HCT116 (cell line): ENCODE measurements around the gene SLC2A13. TPM values are rescaled to one million over a fixed set of nuclear protein-coding genes. Genes with fewer than 3 reads are reported as not detected.
A peak's percentile ranks its signal among the peaks of the same experiment; 100 is the strongest.

Experiments used
- ATAC-seq: fragments of 200-7000 bp; cut with Tn5 transposase; 2 replicates; pipeline ENCODE4 v1.9.1; 2020; ENCODE audit warnings: mild to moderate bottlenecking, moderate library complexity
- BruUV-seq: library from RNA; stranded (reverse); fragments of 400-500 nt; replicated peaks from 2 replicates; lab custom pipeline; 2021; lab: Mats Ljungman, UMichigan
- CTCF ChIA-PET: fragments of 300-600 bp; sonication (Branson Sonifier 250); formaldehyde crosslinking; loops from one replicate; lab custom pipeline; 2021; ENCODE audit warnings: antibody characterized with exemption; lab: Charles Lee
- POLR2A ChIA-PET: fragments of 300-600, 350-600 bp; sonication (Branson Sonifier 250); formaldehyde crosslinking; loops from one replicate; lab custom pipeline; 2021; ENCODE audit warnings: antibody characterized with exemption; lab: Charles Lee
- RAD21 ChIA-PET, 2 experiments: fragments of 300-600 bp; sonication (Branson Sonifier 250); formaldehyde crosslinking; loops; one replicate each; lab custom pipeline; 2023; ENCODE audit warnings: low total read pairs in 2 of 2; ENCODE audit not compliant: uncharacterized antibody in 2 of 2, unreplicated experiment in 2 of 2, low non-redundant PET in 1 of 2; lab: Charles Lee
- DNase-seq: peaks from one replicate; pipeline ENCODE4 v3.0.0-alpha.2; 2010; ENCODE audit warnings: low read depth, low spot score
- H2AFZ ChIP-seq: fragments of 200-600 bp; shearing (Covaris generic), sonication (generic); 2 replicates; pipeline ENCODE4 v1.6.1; 2017; ENCODE audit warnings: low read depth, mixed run types, mixed read lengths, antibody characterized with exemption, low read length; ENCODE audit not compliant: poor library complexity, severe bottlenecking
- H3K27ac ChIP-seq: 2 replicates; pipeline ENCODE4 v1.5.1; 2012; ENCODE audit warnings: low read depth, low read length
- H3K27me3 ChIP-seq: fragments of 200-600 bp; sonication (generic); 2 replicates; pipeline ENCODE4 v1.6.1; 2016; ENCODE audit warnings: mixed run types, low read length, mixed read lengths; ENCODE audit not compliant: insufficient read depth
- H3K36me3 ChIP-seq, 2 experiments: fragments of 200-500 bp in 1 of 2; fragments of 200-600 bp in 1 of 2; sonication (Bioruptor generic) in 1 of 2; sonication (generic) in 1 of 2; 2 replicates each; pipeline versions ENCODE4 v1.5.1 to v1.6.1; 2014 to 2016; ENCODE audit warnings: low read length in 2 of 2, inconsistent platforms in 1 of 2, mixed read lengths in 1 of 2, mixed run types in 1 of 2; ENCODE audit not compliant: insufficient read depth in 2 of 2, control insufficient read depth in 1 of 2
- H3K4me1 ChIP-seq, 2 experiments: fragments of 200-600 bp in 1 of 2; sonication (generic) in 1 of 2; 2 replicates each; pipeline versions ENCODE4 v1.5.1 to v1.6.1; 2012 to 2017; ENCODE audit warnings: low read length in 2 of 2, inconsistent platforms in 1 of 2, mild to moderate bottlenecking in 1 of 2, mixed read lengths in 1 of 2, mixed run types in 1 of 2, moderate library complexity in 1 of 2; ENCODE audit not compliant: insufficient read depth in 2 of 2, control insufficient read depth in 1 of 2
- H3K4me2 ChIP-seq: fragments of 200-600 bp; sonication (generic); 2 replicates; pipeline ENCODE4 v1.6.1; 2017; ENCODE audit warnings: mixed run types, low read length, mixed read lengths
- H3K4me3 ChIP-seq, 2 experiments: fragments of 200-600 bp in 1 of 2; sonication (generic) in 1 of 2; replicated peaks in 1 of 2; 2 replicates each; pipeline ENCODE4 v1.5.1; 2011 to 2016; ENCODE audit warnings: low read length in 2 of 2, control low read depth in 1 of 2, low read depth in 1 of 2, mild to moderate bottlenecking in 1 of 2, mixed read lengths in 1 of 2, mixed run types in 1 of 2
- H3K79me2 ChIP-seq: fragments of 200-600 bp; sonication (generic); 2 replicates; pipeline ENCODE4 v1.6.1; 2017; ENCODE audit warnings: mild to moderate bottlenecking, mixed run types, low read length, moderate library complexity, mixed read lengths; ENCODE audit not compliant: insufficient read depth
- H3K9ac ChIP-seq: fragments of 200-600 bp; sonication (generic); 2 replicates; pipeline ENCODE4 v1.6.1; 2016; ENCODE audit warnings: low read length, mixed read lengths
- H3K9me2 ChIP-seq: fragments of 200-600 bp; sonication (generic), shearing (Covaris generic); 2 replicates; pipeline ENCODE4 v1.6.1; 2017; ENCODE audit warnings: mixed run types, mild to moderate bottlenecking, moderate library complexity; ENCODE audit not compliant: insufficient read depth
- H3K9me3 ChIP-seq, 2 experiments: fragments of 200-500 bp in 1 of 2; fragments of 200-600 bp in 1 of 2; sonication (Bioruptor generic) in 1 of 2; sonication (generic) in 1 of 2; 2 replicates each; pipeline ENCODE4 v1.6.1; 2014 to 2017; ENCODE audit warnings: low read length in 2 of 2, mixed read lengths in 2 of 2, inconsistent platforms in 1 of 2, low read depth in 1 of 2, mild to moderate bottlenecking in 1 of 2, mixed run types in 1 of 2, moderate library complexity in 1 of 2; ENCODE audit not compliant: control insufficient read depth in 1 of 2, insufficient read depth in 1 of 2
- H4K20me1 ChIP-seq: fragments of 200-600 bp; sonication (generic), shearing (Covaris generic); 2 replicates; pipeline ENCODE4 v1.6.1; 2017; ENCODE audit warnings: mixed run types, mild to moderate bottlenecking, moderate library complexity; ENCODE audit not compliant: insufficient read depth
- ATF3 ChIP-seq: IDR thresholded peaks from 2 replicates; pipeline ENCODE4 v1.6.1; 2012
- CBX3 ChIP-seq: IDR thresholded peaks from 2 replicates; pipeline ENCODE4 v1.6.1; 2012; ENCODE audit warnings: low read depth
- CEBPB ChIP-seq: IDR thresholded peaks from 2 replicates; pipeline ENCODE4 v1.6.1; 2012; ENCODE audit warnings: low read depth
- CTCF ChIP-seq, 3 experiments: fragments of 200-600 bp in 1 of 3; sonication (generic) in 1 of 3; IDR thresholded peaks in 2 of 3; conservative IDR thresholded peaks in 1 of 3; 2 replicates each; pipeline ENCODE4 v1.5.1; 2012 to 2017; ENCODE audit warnings: low read depth in 2 of 3, low read length in 2 of 3, antibody characterized with exemption in 1 of 3, borderline replicate concordance in 1 of 3, control low read depth in 1 of 3, mild to moderate bottlenecking in 1 of 3, mixed read lengths in 1 of 3, mixed run types in 1 of 3, moderate library complexity in 1 of 3; ENCODE audit not compliant: insufficient read depth in 1 of 3
- ELF1 ChIP-seq: IDR thresholded peaks from 2 replicates; pipeline ENCODE4 v1.6.1; 2012; ENCODE audit warnings: low read depth, borderline replicate concordance
- EZH2 ChIP-seq: fragments of 200-600 bp; sonication (generic); IDR thresholded peaks from 2 replicates; pipeline ENCODE4 v1.6.1; 2017; ENCODE audit warnings: antibody characterized with exemption, mixed run types
- JUND ChIP-seq: IDR thresholded peaks from 2 replicates; pipeline ENCODE4 v1.6.1; 2012
- RAD21 ChIP-seq: IDR thresholded peaks from 2 replicates; pipeline ENCODE4 v1.6.1; 2012; ENCODE audit warnings: low read depth, mild to moderate bottlenecking
- SRF ChIP-seq: IDR thresholded peaks from 2 replicates; pipeline ENCODE4 v1.6.1; 2012; ENCODE audit warnings: low read depth
- ZNF274 ChIP-seq: fragments of 200-500 bp; sonication (Bioruptor generic); IDR thresholded peaks from 2 replicates; pipeline ENCODE4 v1.6.1; 2014; ENCODE audit warnings: mild to moderate bottlenecking, low read depth, low read length, inconsistent platforms
- intact Hi-C: fragments of 100-400 bp; cut with micrococcal nuclease; formaldehyde crosslinking; loops from 2 replicates; pipeline ENCODE4 v1.10.0; 2022
- total RNA-seq: library from RNA; stranded (reverse); gene quantifications from one replicate; pipeline ENCODE4 v1.2.1, GENCODE V29; 2021; ENCODE audit not compliant: unreplicated experiment

SLC2A13 gene
- total RNA-seq, 1 experiment from 2014 or later, result 6.8 TPM

DNA sequence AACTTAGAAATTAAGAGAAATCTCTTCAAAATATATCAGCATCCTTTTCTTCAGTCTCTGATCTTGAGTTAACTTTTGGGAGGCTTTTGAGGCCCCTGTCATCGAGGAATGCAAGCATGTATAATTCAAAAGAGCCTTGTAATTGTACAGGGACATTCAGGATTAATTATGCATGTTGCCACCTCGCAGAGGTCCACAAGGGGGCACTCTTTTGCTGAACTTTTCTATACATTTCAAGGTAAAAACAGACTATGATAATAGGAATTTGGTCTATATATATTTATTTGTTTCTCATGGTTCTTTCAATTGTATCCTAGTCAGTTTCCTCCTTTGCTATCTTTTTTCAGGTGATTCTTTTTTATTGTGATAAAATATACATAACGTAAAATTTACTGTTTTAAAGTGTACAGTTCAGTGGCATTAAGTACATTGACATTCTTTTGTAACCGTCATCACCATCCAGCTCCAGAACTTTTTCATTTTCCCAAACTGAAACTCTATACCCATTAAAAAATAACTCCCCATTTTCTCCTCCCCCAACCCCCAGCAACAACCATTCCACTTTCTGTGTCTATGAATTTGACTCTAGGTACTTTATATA lies 47.0 kb upstream of the SLC2A13 start:
- no peak overlapping the region for H3K27ac ChIP-seq
- CTCF ChIA-PET, result interaction anchor here (2.3 kb wide), 1 partner anchor 161 kb away, joined by 9 read pairs; no protein-coding TSS in a partner anchor
- no peak for TF ChIP-seq CBX3
- TF ChIP-seq RAD21, result peak; percentile 60
- peak; percentile 44 to 85 (median 68); a peak in 5 of 6 replicates for TF ChIP-seq CTCF (IDR thresholded peaks at IDR 0.05 in 2 of 3, conservative IDR thresholded peaks at IDR 0.05 in 1 of 3; ENCODE audit: borderline replicate concordance in 1 of 3, insufficient read depth in 1 of 3, low read depth in 2 of 3, low read length in 2 of 3)
- ATAC-seq (peak; percentile 53; the same call in 1 of the 2 replicates), DNase-seq (peak; percentile 24)
- peak overlapping the region; percentile 65 for H2AFZ ChIP-seq
- H3K9ac ChIP-seq, result no peak overlapping the region
- no peaks in the 10 kb centered on the region for H3K9me2 ChIP-seq
- H3K4me2 ChIP-seq, result no peak overlapping the region
- no peaks in the 10 kb centered on the region for H4K20me1 ChIP-seq
- no peaks in the 10 kb centered on the region for H3K4me1 ChIP-seq
- no TSS peak for BruUV-seq
- H3K27me3 ChIP-seq, result no peaks in the 10 kb centered on the region
- intact Hi-C loops, result loop anchor here (1.0 kb wide), 1 partner anchor 160 kb away; no protein-coding TSS in a partner anchor
- POLR2A ChIA-PET, result no interaction called here
- no peaks in the 10 kb centered on the region for H3K79me2 ChIP-seq
- H3K9me3 ChIP-seq, result no peaks in the 10 kb centered on the region
- no peaks in the 10 kb centered on the region for H3K36me3 ChIP-seq
- RAD21 ChIA-PET, result no interaction called here
- H3K4me3 ChIP-seq, result no peak overlapping the region

DNA sequence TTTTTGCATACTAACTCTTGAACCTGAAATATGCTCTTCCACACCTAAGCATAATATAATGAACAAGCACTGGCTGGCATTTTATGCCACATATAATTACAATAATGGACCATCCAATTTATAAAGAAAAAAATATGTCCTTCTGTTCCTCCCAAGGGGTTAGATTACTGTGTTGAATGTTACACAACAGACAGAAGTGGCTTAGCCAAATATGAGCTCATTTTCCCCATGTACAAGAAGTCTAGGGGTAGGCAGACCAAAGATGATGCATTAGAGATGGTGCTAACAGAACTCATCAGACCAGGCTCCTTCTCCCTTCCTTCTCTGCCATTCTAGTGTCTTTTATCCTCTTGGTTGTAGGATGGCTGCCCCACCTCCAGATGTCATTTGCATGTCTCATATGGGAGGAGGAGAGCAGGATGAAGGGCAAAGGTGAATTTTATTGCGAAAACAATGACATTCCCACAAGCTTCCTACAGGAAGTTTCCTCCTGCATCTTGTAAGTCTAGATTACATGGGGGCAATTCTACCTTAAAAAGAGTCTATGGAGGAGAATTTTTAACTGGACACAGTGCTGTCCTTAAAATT lies 43.9 kb upstream of the SLC2A13 start:
- Histone ChIP-seq H3K9ac (no peak overlapping the region), H3K9me2 (no peaks in the 10 kb centered on the region), H3K27me3 (no peaks in the 10 kb centered on the region), H3K4me3 (no peak overlapping the region), H4K20me1 (no peaks in the 10 kb centered on the region), H3K4me2 (no peak overlapping the region), H3K36me3 (no peaks in the 10 kb centered on the region), H3K79me2 (no peaks in the 10 kb centered on the region), H3K9me3 (no peaks in the 10 kb centered on the region), H3K4me1 (no peaks in the 10 kb centered on the region), H2AFZ (no peak overlapping the region), H3K27ac (no peak overlapping the region)
- intact Hi-C loops, result no loop called here
- TF ChIP-seq JUND (no peak), EZH2 (no peak), CTCF (IDR thresholded peaks at IDR 0.05 in 2 of 3, conservative IDR thresholded peaks at IDR 0.05 in 1 of 3; ENCODE audit: borderline replicate concordance in 1 of 3, insufficient read depth in 1 of 3, low read depth in 2 of 3, low read length in 2 of 3) (no peak), ATF3 (no peak), RAD21 (no peak), SRF (no peak), ELF1 (no peak), CEBPB (no peak), ZNF274 (no peak)
- no TSS peak for BruUV-seq
- ATAC-seq, result no peak
- POLR2A ChIA-PET, result no interaction called here
- no peak for DNase-seq
- CTCF ChIA-PET, result no interaction called here
- RAD21 ChIA-PET, result no interaction called here
